ENCODE data around the gene HCFC1R1. TPM values are rescaled to one million over a fixed set of nuclear protein-coding genes. Genes with fewer than 3 reads are reported as not detected.

Gene HCFC1R1
- total RNA-seq, 1 experiment from 2014 or later, result 46.6 TPM

- BruUV-seq (replicated peaks), result no TSS peak
- Histone ChIP-seq H3K9me3 (ENCODE audit: low read depth, low read length, poor library complexity, severe bottlenecking) (no peaks in the 10 kb centered on the region), H3K4me3 (ENCODE audit: low read depth, low read length, poor library complexity, severe bottlenecking) (no peak overlapping the region), H3K36me3 (ENCODE audit: insufficient read depth, low read length, poor library complexity, severe bottlenecking) (no peaks in the 10 kb centered on the region), H3K4me1 (ENCODE audit: insufficient read depth, low read length, poor library complexity, severe bottlenecking) (peaks cover 4% of the 10 kb centered on the region), H3K27me3 (replicated peaks; ENCODE audit: insufficient read depth, low read depth, low read length, poor library complexity) (peaks cover 63% of the 10 kb centered on the region), H3K27ac (ENCODE audit: low read depth, low read length, poor library complexity, severe bottlenecking) (no peak overlapping the region)
- DNase-seq (ENCODE audit: low spot score), result no peak
- no peak for TF ChIP-seq CTCF (conservative IDR thresholded peaks at IDR 0.05; ENCODE audit: low read depth, low read length)
- no peak for TF ChIP-seq EZH2 (IDR thresholded peaks at IDR 0.05; ENCODE audit: borderline replicate concordance, low read depth, low read length, poor library complexity, severe bottlenecking)
- ChIA-PET POLR2A (ENCODE audit: low non-redundant PET) (interaction anchor here (0.8 kb wide), 1 partner anchor 131 kb away, joined by 4 read pairs; the partner anchor contains the start of gene ZNF213), CTCF (interaction anchor here (0.7 to 1.6 kb wide), 4 partner anchors 16 to 27 kb away, joined by 3 to 15 read pairs (median 4); partner anchors contain the start of genes HCFC1R1, THOC6 and TNFRSF12A)
- intact Hi-C loops (cut with micrococcal nuclease; ENCODE audit: unreplicated experiment), result loop anchor here (1.0 kb wide), 2 partner anchors 24 to 35 kb away; partner anchors contain the start of gene PAQR4
Measured at GRCh38 chr16:3004319-3004718, 19.4 kb downstream of the HCFC1R1 start.

- Histone ChIP-seq H3K36me3 (ENCODE audit: insufficient read depth, low read length, poor library complexity, severe bottlenecking) (no peaks in the 10 kb centered on the region), H3K4me1 (ENCODE audit: insufficient read depth, low read length, poor library complexity, severe bottlenecking) (peaks cover 4% of the 10 kb centered on the region), H3K9me3 (ENCODE audit: low read depth, low read length, poor library complexity, severe bottlenecking) (no peaks in the 10 kb centered on the region), H3K4me3 (ENCODE audit: low read depth, low read length, poor library complexity, severe bottlenecking) (no peak overlapping the region), H3K27me3 (replicated peaks; ENCODE audit: insufficient read depth, low read depth, low read length, poor library complexity) (peaks cover 67% of the 10 kb centered on the region), H3K27ac (ENCODE audit: low read depth, low read length, poor library complexity, severe bottlenecking) (no peak overlapping the region)
- ChIA-PET CTCF (interaction anchor here (0.7 to 1.6 kb wide), 4 partner anchors 17 to 28 kb away, joined by 3 to 15 read pairs (median 4); partner anchors contain the start of genes HCFC1R1, THOC6 and TNFRSF12A), POLR2A (ENCODE audit: low non-redundant PET) (interaction anchor here (0.8 kb wide), 1 partner anchor 131 kb away, joined by 4 read pairs; the partner anchor contains the start of gene ZNF213)
- no TSS peak for BruUV-seq (replicated peaks)
- TF ChIP-seq EZH2 (IDR thresholded peaks at IDR 0.05; ENCODE audit: borderline replicate concordance, low read depth, low read length, poor library complexity, severe bottlenecking), result no peak
- peak; percentile 72 for TF ChIP-seq CTCF (conservative IDR thresholded peaks at IDR 0.05; ENCODE audit: low read depth, low read length)
- DNase-seq (ENCODE audit: low spot score), result peak; percentile 99
- intact Hi-C loops (cut with micrococcal nuclease; ENCODE audit: unreplicated experiment), result loop anchor here (1.0 kb wide), 2 partner anchors 25 to 34 kb away; partner anchors contain the start of gene PAQR4
Measured at GRCh38 chr16:3003582-3004270, 20.0 kb downstream of the HCFC1R1 start.

GRCh38 chr16:3001316-3001715, 22.4 kb downstream of the HCFC1R1 start:
- intact Hi-C loops (cut with micrococcal nuclease; ENCODE audit: unreplicated experiment), result no loop called here
- ChIA-PET POLR2A (ENCODE audit: low non-redundant PET) (no interaction called here), CTCF (no interaction called here)
- H3K36me3 ChIP-seq (ENCODE audit: insufficient read depth, low read length, poor library complexity, severe bottlenecking), result no peaks in the 10 kb centered on the region
- no TSS peak for BruUV-seq (replicated peaks)
- TF ChIP-seq CTCF (conservative IDR thresholded peaks at IDR 0.05; ENCODE audit: low read depth, low read length) (no peak), EZH2 (IDR thresholded peaks at IDR 0.05; ENCODE audit: borderline replicate concordance, low read depth, low read length, poor library complexity, severe bottlenecking) (no peak)
- no peak overlapping the region for H3K27ac ChIP-seq (ENCODE audit: low read depth, low read length, poor library complexity, severe bottlenecking)
- no peaks in the 10 kb centered on the region for H3K9me3 ChIP-seq (ENCODE audit: low read depth, low read length, poor library complexity, severe bottlenecking)
- peaks cover 67% of the 10 kb centered on the region for H3K27me3 ChIP-seq (replicated peaks; ENCODE audit: insufficient read depth, low read depth, low read length, poor library complexity)
- no peak for DNase-seq (ENCODE audit: low spot score)
- H3K4me1 ChIP-seq (ENCODE audit: insufficient read depth, low read length, poor library complexity, severe bottlenecking), result no peaks in the 10 kb centered on the region
- no peak overlapping the region for H3K4me3 ChIP-seq (ENCODE audit: low read depth, low read length, poor library complexity, severe bottlenecking)

Measured in A673 (cell line).